ENCODE results near the gene IL18BP. TPM values are rescaled to one million over a fixed set of nuclear protein-coding genes. Genes with fewer than 3 reads are reported as not detected.

Gene IL18BP
- total and polyA plus RNA-seq, 2 of the 13 experiments (the other 11 are each of a cell fraction or from before 2014, with no cell fraction given), result 4.1 to 12.8 TPM

DNA sequence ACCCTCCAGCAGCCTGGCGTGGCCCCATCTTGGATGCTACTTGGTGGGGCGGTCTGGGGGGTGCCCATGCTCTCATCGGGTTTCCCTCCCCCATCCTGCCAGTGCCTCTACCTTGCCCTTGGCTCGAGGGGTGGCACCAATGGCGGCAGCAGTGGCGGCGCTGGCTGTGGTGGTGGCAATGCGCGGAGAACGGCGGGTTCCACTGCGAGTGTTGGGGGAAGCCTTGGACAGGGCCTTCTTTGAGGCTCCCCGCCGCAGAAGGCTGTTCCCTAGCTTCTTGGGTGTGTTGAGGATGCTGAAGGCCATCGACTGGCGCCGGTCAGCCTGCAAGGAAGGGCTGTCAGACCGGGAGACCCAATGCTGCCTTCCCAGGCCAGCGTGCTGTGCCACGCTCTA is 5.1 kb downstream of the IL18BP start:
- CTCF ChIA-PET (ENCODE audit: low intra/inter-chr PET ratio, low total read pairs), result no interaction called here
- H4K20me1 ChIP-seq (ENCODE audit: insufficient read depth, low read length), result no peaks in the 10 kb centered on the region
- H2AFZ ChIP-seq (ENCODE audit: low read length), result no peak overlapping the region
- no peak overlapping the region for H3K4me2 ChIP-seq (ENCODE audit: low read depth, low read length)
- H3K9me3 ChIP-seq (ENCODE audit: low read length), result no peaks in the 10 kb centered on the region
- H3K79me2 ChIP-seq (ENCODE audit: insufficient read depth, low read length), result no peaks in the 10 kb centered on the region
- DNase-seq (ENCODE audit: low spot score) (no peak), FAIRE-seq (no peak), ATAC-seq (no peak)
- POLR2A ChIA-PET, result interaction anchor here (1.3 kb wide), 2 partner anchors 12 to 13 kb away, joined by 3 read pairs; no protein-coding TSS in a partner anchor
- in situ Hi-C loops (cut with HindIII; ENCODE audit: extremely low pct_ligation_motif_present, low pct_unique_long_range_greater_than_20kb), result no loop called here
- H3K36me3 ChIP-seq (replicated peaks in 1 of 2; ENCODE audit: control insufficient read depth in 1 of 2, insufficient read depth in 2 of 2, low read length in 2 of 2), result peaks cover 45 to 81% of the 10 kb centered on the region in 2 experiments
- H3K4me1 ChIP-seq (ENCODE audit: insufficient read depth, low read length), result no peaks in the 10 kb centered on the region
- TF ChIP-seq ZNF17 (CRISPR knock-in tag; IDR thresholded peaks at IDR 0.05) (no peak), KDM2A (CRISPR knock-in tag; IDR thresholded peaks at IDR 0.05; ENCODE audit: borderline replicate concordance, low read depth) (no peak), AGO2 (optimal IDR thresholded peaks at IDR 0.05; ENCODE audit: low read depth, low read length) (peak; percentile 90), ATF7-NPFF (CRISPR knock-in tag; IDR thresholded peaks at IDR 0.05; ENCODE audit: low read depth) (no peak; the same call in 1 of the 2 replicates), NFIC (IDR thresholded peaks at IDR 0.05; ENCODE audit: low read length) (no peak), AGO1 (IDR thresholded peaks at IDR 0.05; ENCODE audit: low read depth, low read length, poor library complexity, severe bottlenecking) (peak; percentile 43), MZF1 (CRISPR knock-in tag; IDR thresholded peaks at IDR 0.05; ENCODE audit: borderline replicate concordance) (no peak)
- no TSS peak for BruUV-seq (replicated peaks)
- no peak overlapping the region for H3K27ac ChIP-seq (ENCODE audit: extremely low read length, insufficient read depth, low read length)
- WGBS (ENCODE audit: low lambda C conversion rate), result 99% methylated on average over 11 of the region's 20 CpGs
- H3K9ac ChIP-seq (ENCODE audit: insufficient read depth, low read depth, low read length), result no peak overlapping the region
- intact Hi-C loops (cut with micrococcal nuclease; ENCODE audit: unreplicated experiment), result no loop called here
- H3K4me3 ChIP-seq (replicated peaks in 1 of 3; ENCODE audit: insufficient read depth in 1 of 3, low read depth in 2 of 3, low read length in 3 of 3), result no peak overlapping the region
- no peaks in the 10 kb centered on the region for H3K27me3 ChIP-seq (ENCODE audit: control insufficient read depth in 1 of 2, insufficient read depth in 2 of 2, low read length in 2 of 2)

DNA sequence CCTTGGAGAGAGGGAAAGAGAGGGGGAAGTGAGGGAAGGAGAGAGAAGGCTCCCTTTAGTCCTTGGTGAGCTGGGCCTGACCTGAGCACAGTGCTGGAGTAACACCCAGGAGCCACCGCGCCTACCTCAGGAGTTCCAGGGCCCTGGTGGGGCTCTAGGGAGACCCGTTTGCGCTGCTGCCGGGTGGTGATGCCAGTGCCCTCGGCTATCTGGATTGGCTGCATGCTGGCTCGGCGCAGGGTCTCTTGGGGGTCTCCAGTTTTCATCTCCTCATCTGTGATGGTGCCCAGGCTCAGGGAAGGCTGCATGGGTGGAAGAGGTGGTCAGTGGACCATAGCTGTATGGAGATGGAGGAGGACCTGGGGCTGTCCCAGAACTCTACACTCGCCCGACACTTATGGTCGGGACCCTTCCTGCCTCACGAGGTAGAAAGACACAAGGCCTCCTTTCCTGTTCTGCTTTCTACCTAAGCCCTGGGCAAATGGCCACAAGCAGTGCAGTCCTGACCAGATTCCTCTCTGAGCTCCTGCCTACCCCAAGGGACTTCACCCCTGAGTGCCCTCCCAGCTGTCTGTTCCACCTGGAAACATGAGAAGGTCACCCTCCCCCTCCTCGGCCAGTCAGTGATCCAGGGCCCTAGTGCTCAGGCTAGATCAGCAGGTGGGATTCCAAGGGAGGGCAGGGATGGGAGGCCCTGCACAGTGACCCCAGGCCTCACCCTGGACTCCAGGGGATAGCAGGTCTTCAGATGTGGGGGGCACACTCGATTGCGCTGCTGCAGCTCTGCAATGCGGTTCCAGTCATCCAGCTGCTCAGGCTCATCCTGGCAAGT is 6.0 kb downstream of the IL18BP start:
- no peaks in the 10 kb centered on the region for H3K9me3 ChIP-seq (ENCODE audit: low read length)
- H2AFZ ChIP-seq (ENCODE audit: low read length), result no peak overlapping the region
- H3K79me2 ChIP-seq (ENCODE audit: insufficient read depth, low read length), result no peaks in the 10 kb centered on the region
- peaks cover 52 to 86% of the 10 kb centered on the region in 2 experiments for H3K36me3 ChIP-seq (replicated peaks in 1 of 2; ENCODE audit: control insufficient read depth in 1 of 2, insufficient read depth in 2 of 2, low read length in 2 of 2)
- FAIRE-seq (no peak), ATAC-seq (no peak), DNase-seq (ENCODE audit: low spot score) (no peak)
- POLR2A ChIA-PET, result no interaction called here
- H3K27me3 ChIP-seq (ENCODE audit: control insufficient read depth in 1 of 2, insufficient read depth in 2 of 2, low read length in 2 of 2), result no peaks in the 10 kb centered on the region
- H3K27ac ChIP-seq (ENCODE audit: extremely low read length, insufficient read depth, low read length), result no peak overlapping the region
- H3K4me3 ChIP-seq (replicated peaks in 1 of 3; ENCODE audit: insufficient read depth in 1 of 3, low read depth in 2 of 3, low read length in 3 of 3), result no peak overlapping the region
- TF ChIP-seq RBM22 (optimal IDR thresholded peaks at IDR 0.05; ENCODE audit: low read length) (peak; percentile 89), HOXA9 (CRISPR knock-in tag; IDR thresholded peaks at IDR 0.05; ENCODE audit: borderline replicate concordance) (no peak), POLR2A (IDR thresholded peaks at IDR 0.05; ENCODE audit: insufficient read depth in 1 of 2, low read depth in 2 of 2, low read length in 2 of 2) (peak in 1 of 2 experiments; percentile 6; a peak in 1 of 4 replicates)
- CTCF ChIA-PET (ENCODE audit: low intra/inter-chr PET ratio, low total read pairs), result no interaction called here
- H3K4me1 ChIP-seq (ENCODE audit: insufficient read depth, low read length), result no peaks in the 10 kb centered on the region
- WGBS (ENCODE audit: low lambda C conversion rate), result 100% methylated on average over 5 of the region's 16 CpGs
- in situ Hi-C loops (cut with HindIII; ENCODE audit: extremely low pct_ligation_motif_present, low pct_unique_long_range_greater_than_20kb) (no loop called here), intact Hi-C loops (cut with micrococcal nuclease; ENCODE audit: unreplicated experiment) (no loop called here)
- H4K20me1 ChIP-seq (ENCODE audit: insufficient read depth, low read length), result no peaks in the 10 kb centered on the region
- H3K9ac ChIP-seq (ENCODE audit: insufficient read depth, low read depth, low read length), result no peak overlapping the region
- H3K4me2 ChIP-seq (ENCODE audit: low read depth, low read length), result no peak overlapping the region
- no TSS peak for BruUV-seq (replicated peaks)
